ENCODE results near the gene DGCR8. TPM values are rescaled to one million over a fixed set of nuclear protein-coding genes. Genes with fewer than 3 reads are reported as not detected.

DGCR8 gene
- total and polyA plus RNA-seq, 2 experiments from 2014 or later: 14.0 to 28.7 TPM

DNA sequence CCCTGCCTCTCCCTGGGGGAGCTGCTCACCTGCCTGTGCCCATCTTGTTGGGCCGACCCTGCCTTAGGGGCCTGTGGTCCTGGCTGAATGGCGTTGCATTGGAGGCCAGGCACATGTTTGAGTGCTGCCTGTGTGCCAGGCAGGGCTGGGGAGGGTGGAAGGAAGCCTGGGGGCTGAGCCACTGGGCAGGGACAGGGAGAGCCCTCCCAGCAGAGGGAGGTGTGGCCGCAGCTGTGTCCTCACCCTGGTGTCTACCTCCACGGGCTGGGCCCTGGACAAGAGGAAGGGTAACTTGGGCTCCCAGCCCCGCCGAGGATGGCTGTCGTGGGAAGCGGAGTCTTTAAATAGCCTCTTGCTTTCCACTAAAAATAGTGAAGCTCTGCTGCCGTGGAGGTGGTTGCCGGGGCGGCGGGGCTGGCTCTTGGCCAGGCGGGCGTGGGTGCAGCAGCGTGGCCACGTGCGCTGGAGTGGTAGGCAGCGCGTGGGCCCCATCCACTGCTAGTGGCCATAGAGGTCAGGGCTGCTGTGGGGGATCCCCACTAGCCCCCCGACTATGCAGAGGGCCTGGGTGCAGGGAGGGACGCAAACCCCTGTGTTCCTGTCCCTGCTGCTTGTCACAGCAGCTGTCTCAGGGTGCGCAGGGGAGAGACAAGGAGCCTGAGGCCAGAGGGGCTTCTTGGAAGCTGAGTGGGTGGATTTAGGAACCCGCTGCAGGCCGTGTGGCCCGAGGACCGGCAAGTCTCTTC is 57.8 kb downstream of the DGCR8 start:
- Histone ChIP-seq H3K4me1 (ENCODE audit: insufficient read depth) (peaks cover 34% of the 10 kb centered on the region), H3K79me2 (ENCODE audit: insufficient read depth) (peaks cover 64% of the 10 kb centered on the region), H3K9me3 (ENCODE audit: low read depth) (no peaks in the 10 kb centered on the region), H3K9me2 (ENCODE audit: insufficient read depth) (no peaks in the 10 kb centered on the region), H2AFZ (no peak overlapping the region), H3F3A (ENCODE audit: insufficient read depth) (peaks cover 6% of the 10 kb centered on the region; the same call in 1 of the 2 replicates), H3K4me2 (ENCODE audit: unreplicated experiment) (no peak overlapping the region), H3K36me3 (ENCODE audit: low read depth) (no peaks in the 10 kb centered on the region), H3K27me3 (replicated peaks; ENCODE audit: insufficient read depth) (no peaks in the 10 kb centered on the region), H3K4me3 (no peak overlapping the region), H3K27ac (no peak overlapping the region), H3K9ac (no peak overlapping the region), H4K20me1 (ENCODE audit: insufficient read depth) (no peaks in the 10 kb centered on the region)
- in situ Hi-C loops (cut with MboI): no loop called here
- DNase-seq: no peak
- TF ChIP-seq EZH2 (IDR thresholded peaks at IDR 0.05; ENCODE audit: insufficient read depth, poor library complexity, severe bottlenecking) (no peak), EZH2phosphoT487 (IDR thresholded peaks at IDR 0.05; ENCODE audit: insufficient read depth, low read depth) (no peak)
- 45 to 57% methylated on average over 24 to 26 of the region's 26 CpGs for WGBS, 2 experiments (ENCODE audit: low coverage in 1 of 2, low lambda C conversion rate in 2 of 2, missing lambda C conversion rate in 2 of 2)

DNA sequence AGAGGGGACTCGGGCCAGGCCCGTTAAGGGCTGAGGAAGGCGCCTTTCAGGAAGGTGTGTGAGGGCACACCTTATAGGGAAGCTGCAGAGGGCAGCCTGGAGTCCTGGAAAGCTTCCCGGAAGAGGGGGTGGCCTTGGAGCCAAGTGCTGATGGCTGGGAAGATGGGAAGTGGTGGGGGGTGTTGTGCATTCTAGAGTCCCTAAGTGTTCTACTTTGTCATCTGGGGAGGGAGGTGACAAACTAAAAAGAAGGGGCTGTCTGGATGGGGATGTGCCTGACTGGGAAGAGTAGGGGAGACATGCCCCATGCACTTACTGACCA is 58.3 kb downstream of the DGCR8 start:
- no peaks in the 10 kb centered on the region for H3K9me3 ChIP-seq (ENCODE audit: low read depth)
- no peaks in the 10 kb centered on the region for H4K20me1 ChIP-seq (ENCODE audit: insufficient read depth)
- 80 to 88% methylated on average over 4 of the region's 4 CpGs for WGBS, 2 experiments (ENCODE audit: low coverage in 1 of 2, low lambda C conversion rate in 2 of 2, missing lambda C conversion rate in 2 of 2)
- H3K4me2 ChIP-seq (ENCODE audit: unreplicated experiment): no peak overlapping the region
- H3K36me3 ChIP-seq (ENCODE audit: low read depth): no peaks in the 10 kb centered on the region
- no peaks in the 10 kb centered on the region for H3K9me2 ChIP-seq (ENCODE audit: insufficient read depth)
- no peak overlapping the region for H3K27ac ChIP-seq
- peaks cover 29% of the 10 kb centered on the region for H3K4me1 ChIP-seq (ENCODE audit: insufficient read depth)
- no peak for TF ChIP-seq EZH2phosphoT487 (IDR thresholded peaks at IDR 0.05; ENCODE audit: insufficient read depth, low read depth)
- TF ChIP-seq EZH2 (IDR thresholded peaks at IDR 0.05; ENCODE audit: insufficient read depth, poor library complexity, severe bottlenecking): no peak
- in situ Hi-C loops (cut with MboI): no loop called here
- H3K79me2 ChIP-seq (ENCODE audit: insufficient read depth): peaks cover 59% of the 10 kb centered on the region
- H3K9ac ChIP-seq: no peak overlapping the region
- no peak for DNase-seq
- no peak overlapping the region for H2AFZ ChIP-seq
- peaks cover 6% of the 10 kb centered on the region; the same call in 1 of the 2 replicates for H3F3A ChIP-seq (ENCODE audit: insufficient read depth)
- H3K27me3 ChIP-seq (replicated peaks; ENCODE audit: insufficient read depth): no peaks in the 10 kb centered on the region
- no peak overlapping the region for H3K4me3 ChIP-seq

DNA sequence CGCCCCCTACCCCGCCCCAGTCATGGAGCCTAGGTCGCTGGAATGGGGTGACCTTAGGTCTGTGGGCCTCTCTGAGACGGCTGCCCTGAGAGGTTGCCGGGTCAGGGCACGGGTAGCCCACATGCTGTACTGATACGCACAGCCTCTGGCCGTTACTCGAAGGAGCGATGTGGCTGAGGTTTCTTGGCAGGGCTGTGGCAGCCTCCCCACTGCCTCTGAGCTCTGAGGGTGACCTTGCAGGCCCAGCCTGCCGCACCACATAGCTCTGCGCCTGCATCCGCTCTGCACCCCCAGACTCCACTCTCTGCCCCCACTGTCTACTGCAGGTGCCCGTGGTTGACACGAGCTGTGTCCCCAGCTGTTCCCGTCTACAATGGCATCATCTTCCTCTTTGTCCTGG is 58.8 kb downstream of the DGCR8 start:
- no peaks in the 10 kb centered on the region for H4K20me1 ChIP-seq (ENCODE audit: insufficient read depth)
- TF ChIP-seq EZH2 (IDR thresholded peaks at IDR 0.05; ENCODE audit: insufficient read depth, poor library complexity, severe bottlenecking) (no peak), EZH2phosphoT487 (IDR thresholded peaks at IDR 0.05; ENCODE audit: insufficient read depth, low read depth) (no peak)

DNA sequence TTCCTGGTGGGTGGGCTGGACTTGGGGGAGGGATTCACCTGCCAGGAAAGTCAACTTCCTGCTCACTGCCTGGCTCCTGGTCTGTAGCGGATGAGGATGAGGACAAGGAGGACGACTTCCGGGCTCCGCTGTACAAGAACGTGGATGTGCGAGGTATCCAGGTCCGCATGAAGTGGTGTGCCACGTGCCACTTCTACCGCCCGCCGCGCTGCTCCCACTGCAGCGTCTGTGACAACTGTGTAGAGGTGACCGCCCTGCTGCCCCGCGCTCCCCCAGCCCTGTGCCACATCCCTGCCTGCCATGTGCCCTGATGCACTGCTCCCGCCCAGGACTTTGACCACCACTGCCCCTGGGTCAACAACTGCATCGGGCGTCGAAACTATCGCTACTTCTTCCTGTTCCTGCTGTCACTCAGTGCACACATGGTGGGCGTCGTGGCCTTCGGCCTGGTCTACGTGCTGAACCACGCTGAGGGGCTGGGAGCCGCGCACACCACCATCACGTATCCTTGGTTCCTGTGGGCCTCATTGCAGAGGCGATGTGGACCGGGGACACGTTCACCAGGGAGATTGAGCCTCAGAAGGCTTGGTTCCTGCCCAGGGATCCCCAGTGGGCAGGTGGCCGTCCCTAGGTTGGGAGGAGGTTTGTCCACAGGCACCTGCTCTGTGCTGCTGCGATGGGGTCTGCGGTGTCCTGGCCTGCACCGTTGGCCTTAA is 59.5 kb downstream of the DGCR8 start:
- H4K20me1 ChIP-seq (ENCODE audit: insufficient read depth): no peaks in the 10 kb centered on the region
- TF ChIP-seq EZH2 (IDR thresholded peaks at IDR 0.05; ENCODE audit: insufficient read depth, poor library complexity, severe bottlenecking) (no peak), EZH2phosphoT487 (IDR thresholded peaks at IDR 0.05; ENCODE audit: insufficient read depth, low read depth) (no peak)
- 96 to 97% methylated on average over 32 to 36 of the region's 36 CpGs for WGBS, 2 experiments (ENCODE audit: low coverage in 1 of 2, low lambda C conversion rate in 2 of 2, missing lambda C conversion rate in 2 of 2)
- peaks cover 25% of the 10 kb centered on the region for H3K4me1 ChIP-seq (ENCODE audit: insufficient read depth)
- no peak overlapping the region for H3K9ac ChIP-seq
- in situ Hi-C loops (cut with MboI): no loop called here
- peaks cover 6% of the 10 kb centered on the region; the same call in 1 of the 2 replicates for H3F3A ChIP-seq (ENCODE audit: insufficient read depth)
- DNase-seq: no peak
- H3K36me3 ChIP-seq (ENCODE audit: low read depth): no peaks in the 10 kb centered on the region
- no peaks in the 10 kb centered on the region for H3K9me2 ChIP-seq (ENCODE audit: insufficient read depth)
- no peak overlapping the region for H3K4me2 ChIP-seq (ENCODE audit: unreplicated experiment)
- peaks cover 47% of the 10 kb centered on the region for H3K79me2 ChIP-seq (ENCODE audit: insufficient read depth)
- H3K27me3 ChIP-seq (replicated peaks; ENCODE audit: insufficient read depth): no peaks in the 10 kb centered on the region
- no peak overlapping the region for H3K27ac ChIP-seq
- no peaks in the 10 kb centered on the region for H3K9me3 ChIP-seq (ENCODE audit: low read depth)
- no peak overlapping the region for H2AFZ ChIP-seq
- H3K4me3 ChIP-seq: no peak overlapping the region

More for the DNA sequence above, 58.8 kb downstream of the DGCR8 start:
- H3K4me1 ChIP-seq (ENCODE audit: insufficient read depth): peaks cover 25% of the 10 kb centered on the region
- no peak overlapping the region for H3K4me3 ChIP-seq
- no peaks in the 10 kb centered on the region for H3K27me3 ChIP-seq (replicated peaks; ENCODE audit: insufficient read depth)
- H3K79me2 ChIP-seq (ENCODE audit: insufficient read depth): peaks cover 54% of the 10 kb centered on the region
- no peak overlapping the region for H3K4me2 ChIP-seq (ENCODE audit: unreplicated experiment)
- H3K9ac ChIP-seq: no peak overlapping the region
- H3K9me3 ChIP-seq (ENCODE audit: low read depth): no peaks in the 10 kb centered on the region
- H3K9me2 ChIP-seq (ENCODE audit: insufficient read depth): no peaks in the 10 kb centered on the region
- no peak overlapping the region for H2AFZ ChIP-seq
- peaks cover 6% of the 10 kb centered on the region; the same call in 1 of the 2 replicates for H3F3A ChIP-seq (ENCODE audit: insufficient read depth)
- no peak for DNase-seq
- no peak overlapping the region for H3K27ac ChIP-seq
- in situ Hi-C loops (cut with MboI): no loop called here
- 91 to 92% methylated on average over 16 of the region's 16 CpGs for WGBS, 2 experiments (ENCODE audit: low coverage in 1 of 2, low lambda C conversion rate in 2 of 2, missing lambda C conversion rate in 2 of 2)
- H3K36me3 ChIP-seq (ENCODE audit: low read depth): no peaks in the 10 kb centered on the region

Measured in GM23248 (cell line).